ENCODE measurements around the gene NEMF.
"Not testable (repeated sequence)": the region's sequence is repeated elsewhere in the genome, so short reads cannot be mapped to it uniquely, and the experiment has no call there.

NEMF gene

GRCh38 chr14:49852301-49853157 is at the start of gene NEMF:
Gene NEMF (minus strand): TSS chr14:49852788. CDS start chr14:49852753, 35 bp downstream.
- peak; percentile 80 to 90 for DNase-seq

- DNase-seq, result no peak
These were observed 48.4 kb upstream of the NEMF start for GRCh38 chr14:49900973-49901372.

DNA sequence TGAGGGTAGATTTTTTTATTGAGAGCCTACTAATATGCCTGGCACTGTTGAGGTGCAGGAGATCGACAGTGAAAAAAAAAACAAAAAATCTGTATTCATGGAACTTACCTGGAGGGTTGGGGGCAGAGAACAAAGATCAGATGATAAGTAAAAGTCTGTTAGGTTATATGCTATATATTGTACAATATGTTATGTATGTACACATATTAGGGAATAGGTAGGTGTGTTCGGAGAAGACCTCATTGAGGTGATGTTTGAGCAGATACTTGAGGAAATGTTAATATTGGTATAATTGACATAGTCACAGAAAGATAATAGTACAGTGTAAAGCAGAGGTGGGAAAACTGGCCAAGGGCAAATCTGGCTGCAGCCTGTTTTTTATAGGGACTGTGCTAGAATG is 45.9 kb upstream of the NEMF start:
- DNase-seq, result peak in 1 of 2 donors; percentile 11

GRCh38 chr14:49897965-49898364 is 45.4 kb upstream of the NEMF start:
- DNase-seq, result peak in 1 of 2 donors; percentile 17

- no peak for DNase-seq
These were observed 44.8 kb upstream of the NEMF start for GRCh38 chr14:49897414-49897813.

DNA sequence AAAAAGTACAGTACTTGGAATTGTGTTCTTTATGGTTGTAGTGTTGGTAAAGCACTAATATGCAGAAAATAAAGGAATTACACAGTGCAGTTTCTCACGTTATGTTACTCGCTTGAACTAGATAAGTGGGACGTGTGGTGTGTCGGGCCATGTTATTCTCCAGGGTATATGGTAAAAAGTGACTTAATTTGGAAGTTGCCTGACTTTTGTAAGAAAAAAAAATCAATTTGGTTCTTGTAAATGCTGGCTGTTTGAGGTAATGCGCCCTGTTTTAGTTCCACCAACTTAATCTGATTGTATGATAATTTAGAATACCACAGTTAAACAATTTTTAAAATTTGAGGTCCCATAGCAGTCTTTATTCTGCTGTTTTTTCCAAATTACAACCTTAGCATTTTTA is 44.4 kb upstream of the NEMF start:
- DNase-seq, result peak in 1 of 2 donors; percentile 47

DNA sequence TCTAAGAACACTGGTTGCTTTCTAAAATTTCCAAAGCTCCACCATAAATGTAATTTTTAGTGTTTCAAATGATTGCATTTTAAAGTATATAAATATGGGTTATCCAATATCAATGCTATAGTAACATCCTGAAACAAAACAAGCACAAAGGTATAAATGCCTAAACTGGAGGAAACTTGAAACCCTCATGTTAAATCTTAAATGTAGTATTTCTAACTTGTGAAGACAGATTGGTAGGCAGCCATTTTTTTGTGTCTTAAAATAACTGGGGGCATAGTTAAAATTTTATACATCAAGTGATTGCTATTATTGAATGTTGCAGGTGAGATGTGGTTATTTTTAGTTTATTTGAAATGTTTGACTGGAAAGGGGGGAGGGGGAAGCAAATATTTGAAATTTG is 43.7 kb upstream of the NEMF start:
- DNase-seq, result not testable (repeated sequence)

- peak in 1 of 2 donors; percentile 37 for DNase-seq
These were observed 42.9 kb upstream of the NEMF start for GRCh38 chr14:49895480-49895879.

DNA sequence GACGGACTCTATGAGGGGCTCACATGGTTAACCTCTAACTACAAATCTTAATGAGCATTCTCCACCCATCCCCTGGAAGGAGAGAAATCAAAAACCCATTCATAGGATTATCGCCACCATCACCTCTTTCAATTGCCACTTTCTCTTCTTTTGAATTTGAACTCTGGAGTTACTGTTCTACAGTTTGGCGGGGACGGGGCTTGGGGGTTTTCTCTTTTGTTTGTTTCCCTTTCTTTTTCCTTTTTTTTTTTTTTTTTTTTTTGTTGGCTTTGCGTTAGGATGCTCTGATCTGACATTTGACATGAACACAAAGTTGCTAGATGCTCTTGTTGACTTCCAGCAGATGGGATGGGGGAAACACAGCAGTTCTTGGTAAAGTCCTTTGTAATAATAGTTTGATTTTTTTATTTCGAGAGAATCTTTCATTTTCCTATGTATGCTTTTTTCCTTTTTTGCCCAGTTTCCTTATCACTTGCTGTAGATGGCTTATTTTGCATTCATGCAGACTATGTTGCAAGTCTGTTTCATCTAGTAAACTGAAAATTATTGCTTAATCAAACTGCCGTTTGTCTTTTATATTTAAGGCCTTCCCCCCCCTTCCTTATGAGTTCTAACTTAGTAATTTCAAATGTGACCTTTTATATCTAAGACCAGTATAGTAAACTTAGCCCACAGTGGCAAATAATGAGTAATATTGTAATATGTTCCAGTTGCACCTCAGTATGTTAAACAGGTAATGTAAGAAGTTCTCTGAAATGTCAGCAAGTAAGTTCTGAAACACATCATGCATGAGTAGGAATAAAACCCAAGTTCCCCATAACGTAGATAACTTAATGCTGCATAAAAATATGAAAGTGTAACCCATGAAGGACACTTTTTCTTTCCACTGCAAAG is 41.9 kb upstream of the NEMF start:
- DNase-seq, result peak in 1 of 2 donors; percentile 39

GRCh38 chr14:49893309-49894213 is 41.0 kb upstream of the NEMF start:
- peak; percentile 78 to 81 for DNase-seq

DNA sequence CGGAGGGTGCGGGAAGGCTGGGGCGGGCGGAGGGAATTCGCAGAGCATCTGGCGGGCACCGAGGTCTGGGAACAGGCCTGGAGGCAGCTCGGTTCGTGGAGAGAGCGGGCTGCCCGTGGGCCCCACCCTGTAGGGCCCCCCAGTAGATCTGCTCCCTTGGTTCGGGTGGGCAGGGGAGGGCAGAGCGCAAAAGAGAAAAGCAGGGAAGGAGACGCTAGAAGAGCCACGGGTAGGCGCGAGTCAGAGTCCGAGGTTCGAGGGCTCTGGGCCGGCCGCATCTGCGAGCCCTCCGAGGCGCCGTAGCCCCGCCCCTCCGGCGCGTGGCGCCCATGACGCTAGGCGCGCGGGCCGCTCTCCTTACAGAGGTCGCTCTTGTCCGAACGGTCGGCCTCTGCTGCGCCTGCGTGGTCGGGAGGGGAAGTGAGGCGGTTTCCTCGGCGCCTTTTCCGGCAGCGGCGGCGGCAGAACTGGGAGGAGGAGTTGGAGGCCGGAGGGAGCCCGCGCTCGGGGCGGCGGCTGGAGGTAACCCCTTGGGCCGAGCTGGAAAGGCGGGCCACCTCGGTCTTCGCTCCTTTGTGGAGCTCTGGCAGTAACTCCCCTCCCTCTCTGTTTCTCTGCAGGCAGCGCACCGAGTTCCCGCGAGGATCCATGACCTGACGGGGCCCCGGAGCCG is 40.2 kb upstream of the NEMF start, which contains the start of gene ARF6:
Gene ARF6, plus strand, starts transcription at position 447 of the 673 bp plus-strand sequence. CDS start 655 bp downstream, outside the sequence.
- DNase-seq, result peak; percentile 97

DNA sequence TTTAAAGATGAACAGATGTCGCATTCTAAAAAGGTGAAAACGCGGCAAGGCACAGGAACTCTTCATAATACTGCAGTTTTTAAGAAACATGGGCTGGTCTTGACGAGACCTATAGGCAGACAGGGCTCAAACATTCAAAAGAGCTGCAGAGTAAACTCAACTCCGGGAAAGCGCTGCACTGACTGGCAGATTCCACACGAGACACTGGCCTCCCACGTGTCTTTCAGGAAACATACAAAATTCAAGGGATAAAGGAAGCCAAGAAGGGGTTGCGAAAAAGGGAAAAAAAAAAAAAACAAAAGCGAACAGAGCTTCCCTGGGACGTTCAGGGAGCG is 39.7 kb upstream of the NEMF start:
- DNase-seq, result peak; percentile 75 to 79

GRCh38 chr14:49888293-49888692 is 35.7 kb upstream of the NEMF start:
- no peak for DNase-seq

GRCh38 chr14:49886523-49886922 is 33.9 kb upstream of the NEMF start:
- DNase-seq, result peak in 1 of 2 donors; percentile 36

DNA sequence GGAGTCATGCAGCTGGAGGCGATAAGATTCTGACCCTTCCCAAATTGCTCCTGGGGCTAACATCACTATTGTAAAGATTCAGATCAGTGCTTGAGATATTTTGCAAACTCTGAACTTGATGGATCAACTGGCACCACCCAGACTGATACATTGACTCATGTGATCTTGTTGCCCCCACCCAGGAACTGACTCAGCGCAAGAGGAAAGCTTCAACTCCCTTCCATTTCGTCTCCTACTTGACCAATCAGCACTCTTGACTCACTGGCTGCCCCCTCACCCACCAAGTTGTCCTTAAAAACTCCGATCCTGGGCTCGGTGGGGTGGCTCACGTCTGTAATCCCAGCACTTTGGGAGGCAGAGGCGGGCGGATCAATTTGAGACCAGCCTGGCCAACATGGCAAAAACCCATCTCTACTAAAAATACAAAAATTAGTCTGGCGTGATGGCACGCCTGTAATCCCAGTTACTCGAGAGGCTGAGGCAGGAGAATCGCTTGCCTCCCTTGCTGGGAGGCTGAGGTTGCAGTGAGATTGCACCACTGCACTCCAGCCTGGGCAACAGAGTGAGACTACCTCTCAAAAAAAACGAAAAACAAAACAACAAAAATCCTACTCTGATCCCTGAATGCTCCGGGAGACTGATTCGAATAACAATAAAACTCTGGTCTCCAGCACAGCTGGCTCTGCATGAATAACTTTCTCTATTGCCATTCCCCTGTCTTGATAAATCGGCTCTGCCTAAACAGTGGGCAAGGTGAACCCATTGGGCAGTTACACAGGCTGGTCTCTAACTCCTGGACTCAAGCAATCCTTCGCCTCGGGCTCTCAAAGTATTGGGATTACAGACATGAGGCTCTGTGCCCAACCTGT is 30.5 kb upstream of the NEMF start:
- DNase-seq, result no peak

GRCh38 chr14:49881350-49882001 is 28.9 kb upstream of the NEMF start:
- no peak for DNase-seq

DNA sequence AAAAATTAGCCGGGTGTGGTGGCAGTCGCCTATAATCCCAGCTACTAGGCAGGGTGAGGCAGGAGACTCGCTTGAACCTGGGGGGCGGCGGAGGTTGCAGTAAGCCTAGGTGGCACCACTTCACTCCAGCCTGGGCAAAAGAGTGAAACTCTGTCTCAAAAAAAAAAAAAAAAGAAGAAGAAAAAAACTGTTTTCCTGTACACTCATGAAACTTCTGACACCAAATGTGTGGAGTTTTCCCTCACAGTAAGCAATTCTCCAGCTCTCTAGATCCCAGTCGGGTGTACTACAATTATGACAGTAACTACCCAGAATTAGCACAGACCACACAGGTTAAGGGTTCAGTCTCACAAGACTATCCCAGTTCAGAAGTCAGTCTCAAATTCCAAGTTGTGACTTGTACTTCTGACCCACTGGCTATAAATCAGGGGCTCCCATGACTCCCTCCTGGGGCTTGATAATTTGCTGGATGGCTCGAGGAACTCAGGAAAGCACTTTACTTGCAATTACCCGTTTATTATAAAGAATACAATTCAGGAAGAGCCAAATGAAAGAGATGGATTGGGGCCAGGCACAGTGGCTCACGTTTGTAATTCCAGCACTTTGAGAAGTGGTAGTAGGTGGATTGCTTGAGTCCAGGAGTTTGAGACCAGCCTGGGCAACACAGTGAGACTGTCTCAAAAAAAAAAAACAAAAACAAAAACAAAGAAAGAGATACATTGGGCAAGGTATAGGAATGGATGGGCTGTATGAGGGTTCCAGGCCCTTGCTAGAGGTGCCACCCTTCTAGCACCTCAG is 27.9 kb upstream of the NEMF start:
- no peak for DNase-seq

DNA sequence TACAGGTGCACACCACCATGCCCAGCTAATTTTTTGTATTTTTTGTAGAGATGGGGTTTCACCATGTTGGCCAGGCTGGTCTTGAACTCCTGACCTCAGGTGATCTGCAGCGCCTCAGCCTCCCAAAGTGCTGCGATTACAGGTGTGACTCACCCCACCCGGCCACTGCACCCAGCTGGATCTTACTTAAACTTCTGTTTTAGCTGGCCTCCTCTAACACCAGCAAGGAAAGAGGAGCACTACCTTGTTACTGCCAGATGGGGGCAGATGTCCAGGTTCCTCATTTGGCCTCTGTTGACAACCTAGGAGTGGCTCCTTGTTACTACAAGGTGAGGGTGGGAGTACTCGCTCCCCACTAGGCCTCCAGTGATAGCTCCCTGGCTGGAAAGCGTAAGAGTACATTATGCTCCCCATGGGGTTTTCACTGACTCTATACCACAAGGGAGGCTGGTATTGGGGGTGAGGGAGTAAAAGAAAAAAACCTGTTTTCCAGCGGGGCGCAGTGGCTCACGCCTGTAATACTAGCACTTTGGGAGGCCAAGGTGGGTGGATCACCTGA is 27.1 kb upstream of the NEMF start:
- DNase-seq, result peak; percentile 72 to 82

DNA sequence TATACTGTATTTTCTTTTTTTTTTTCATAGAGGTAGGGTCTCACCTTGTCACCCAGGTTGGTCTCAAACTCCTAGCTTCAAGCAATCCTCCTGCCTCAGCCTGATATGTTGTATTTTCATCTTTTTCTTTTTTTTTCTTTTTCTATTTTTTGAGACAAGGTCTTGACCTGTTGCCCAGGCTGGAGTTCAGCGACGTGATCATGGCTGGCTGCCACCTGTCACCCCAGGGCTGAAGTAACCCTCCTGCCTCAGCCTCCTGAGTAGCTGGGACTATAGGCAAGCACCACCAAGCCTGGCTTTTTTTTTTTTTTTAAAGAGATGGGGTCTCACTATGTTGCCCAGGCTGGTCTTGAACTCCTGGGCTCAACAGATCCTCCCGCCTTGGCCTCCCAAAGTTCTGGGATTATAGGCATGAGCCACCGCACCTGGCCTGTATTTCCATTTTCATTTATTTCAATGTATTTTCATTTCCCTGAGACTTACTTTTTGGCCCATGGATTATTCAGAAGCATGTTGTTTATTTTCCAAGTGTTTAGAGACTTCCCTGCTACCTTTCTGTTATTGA is 24.1 kb upstream of the NEMF start:
- DNase-seq, result no peak
